PC-9 (cell line): ENCODE results near the gene LURAP1L. TPM values are rescaled to one million over a fixed set of nuclear protein-coding genes. Genes with fewer than 3 reads are reported as not detected.

ENCODE experiments used
- BruUV-seq: library from RNA; stranded (reverse); fragments of 400-500 nt; replicated peaks from 2 replicates; lab custom pipeline; 2021; lab: Mats Ljungman, UMichigan
- CTCF ChIA-PET: fragments of 300-600 bp; sonication (Branson Sonifier 250); formaldehyde crosslinking; loops from one replicate; lab custom pipeline; 2022; ENCODE audit warnings: antibody characterized with exemption; lab: Charles Lee
- POLR2A ChIA-PET: fragments of 300-600 bp; sonication (Branson Sonifier 250); formaldehyde crosslinking; loops from one replicate; lab custom pipeline; 2022; ENCODE audit warnings: antibody characterized with exemption; ENCODE audit not compliant: unreplicated experiment; lab: Charles Lee
- DNase-seq, 2 experiments: peaks; one replicate each; pipeline versions ENCODE4 v3.0.0 to v3.0.0-alpha.2; 2015 to 2022; ENCODE audit warnings: mixed read lengths in 1 of 2
- H2AFZ ChIP-seq: fragments of 200-600 bp; sonication (generic); 2 replicates; pipeline ENCODE4 v1.8.1; 2017; ENCODE audit warnings: antibody characterized with exemption
- H3F3A ChIP-seq: fragments of 200-600 bp; sonication (generic); 2 replicates; pipeline ENCODE4 v1.8.1; 2017; ENCODE audit warnings: antibody characterized with exemption, mild to moderate bottlenecking, low read depth; ENCODE audit not compliant: insufficient read depth
- H3K27ac ChIP-seq: fragments of 200-600 bp; sonication (generic); 2 replicates; pipeline ENCODE4 v1.6.1; 2016; ENCODE audit warnings: mixed run types
- H3K27me3 ChIP-seq: fragments of 200-600 bp; sonication (generic); 2 replicates; pipeline ENCODE4 v1.6.1; 2016; ENCODE audit warnings: low read depth, mixed run types; ENCODE audit not compliant: insufficient read depth
- H3K36me3 ChIP-seq: fragments of 200-600 bp; sonication (generic); 2 replicates; pipeline ENCODE4 v1.6.1; 2016; ENCODE audit warnings: low read depth, mixed run types
- H3K4me1 ChIP-seq: fragments of 200-600 bp; sonication (generic); replicated peaks from 2 replicates; pipeline ENCODE4 v1.6.1; 2016; ENCODE audit warnings: mixed run types; ENCODE audit not compliant: insufficient read depth
- H3K4me2 ChIP-seq: fragments of 200-600 bp; sonication (generic); 2 replicates; pipeline ENCODE4 v1.6.1; 2017; ENCODE audit warnings: mixed run types
- H3K4me3 ChIP-seq: fragments of 200-600 bp; sonication (generic); 2 replicates; pipeline ENCODE4 v1.6.1; 2016; ENCODE audit warnings: mixed run types
- H3K79me2 ChIP-seq: fragments of 200-600 bp; sonication (generic); 2 replicates; pipeline ENCODE4 v1.6.1; 2017; ENCODE audit warnings: low read depth, mixed run types
- H3K9me2 ChIP-seq: fragments of 200-600 bp; sonication (generic); 2 replicates; pipeline ENCODE4 v1.8.1; 2017; ENCODE audit warnings: mild to moderate bottlenecking; ENCODE audit not compliant: insufficient read depth
- H3K9me3 ChIP-seq: fragments of 200-600 bp; sonication (generic); 2 replicates; pipeline ENCODE4 v1.8.1; 2016; ENCODE audit warnings: low read depth; ENCODE audit not compliant: insufficient read depth
- H4K20me1 ChIP-seq: fragments of 200-600 bp; sonication (generic); 2 replicates; pipeline ENCODE4 v1.8.1; 2017; ENCODE audit not compliant: insufficient read depth
- EZH2 ChIP-seq: fragments of 200-600 bp; sonication (generic); IDR thresholded peaks from 2 replicates; pipeline ENCODE4 v1.8.0; 2017; ENCODE audit warnings: antibody characterized with exemption, low read depth
- intact Hi-C: fragments of 100-400 bp; cut with micrococcal nuclease; formaldehyde crosslinking; loops from one replicate; pipeline ENCODE4 v1.10.0; 2022; ENCODE audit not compliant: unreplicated experiment
- total RNA-seq: library from RNA; stranded (reverse); gene quantifications from 2 replicates; pipeline ENCODE4 v1.2.3, GENCODE V29; 2021
- TF ChIP-seq, protein P1 (sequence below): fragments of 200-600 bp; sonication (generic); conservative IDR thresholded peaks from 2 replicates; pipeline ENCODE4 v1.6.1; 2017; ENCODE audit warnings: mixed run types, antibody characterized with exemption, mild to moderate bottlenecking, moderate library complexity

Gene LURAP1L
- total RNA-seq, 1 experiment from 2014 or later: 4.1 TPM

GRCh38 chr9:12816656-12817101 lies 41.9 kb downstream of the LURAP1L start:
- intact Hi-C loops: loop anchor here (5.0 to 10.0 kb wide), 2 partner anchors 61 to 138 kb away; no protein-coding TSS in a partner anchor
- Histone ChIP-seq H3K27ac (peak overlapping the region; percentile 100), H3K4me2 (no peak overlapping the region)

GRCh38 chr9:12817702-12818101 lies 42.9 kb downstream of the LURAP1L start:
- Histone ChIP-seq H2AFZ (no peak overlapping the region), H3K27ac (peak overlapping the region; percentile 100), H3K9me2 (no peaks in the 10 kb centered on the region), H3K4me3 (no peak overlapping the region), H3K36me3 (no peaks in the 10 kb centered on the region), H3F3A (peaks cover 20% of the 10 kb centered on the region), H3K79me2 (no peaks in the 10 kb centered on the region), H3K27me3 (no peaks in the 10 kb centered on the region), H3K4me1 (peaks cover 33% of the 10 kb centered on the region), H3K4me2 (no peak overlapping the region), H3K9me3 (0 out of 2 replicates have a peak, but pooled peaks cover 3% of the 10 kb centered on the region), H4K20me1 (no peaks in the 10 kb centered on the region)
- intact Hi-C loops: loop anchor here (5.0 to 10.0 kb wide), 2 partner anchors 60 to 137 kb away; no protein-coding TSS in a partner anchor
- POLR2A ChIA-PET: no interaction called here
- TF ChIP-seq, protein P1, sequence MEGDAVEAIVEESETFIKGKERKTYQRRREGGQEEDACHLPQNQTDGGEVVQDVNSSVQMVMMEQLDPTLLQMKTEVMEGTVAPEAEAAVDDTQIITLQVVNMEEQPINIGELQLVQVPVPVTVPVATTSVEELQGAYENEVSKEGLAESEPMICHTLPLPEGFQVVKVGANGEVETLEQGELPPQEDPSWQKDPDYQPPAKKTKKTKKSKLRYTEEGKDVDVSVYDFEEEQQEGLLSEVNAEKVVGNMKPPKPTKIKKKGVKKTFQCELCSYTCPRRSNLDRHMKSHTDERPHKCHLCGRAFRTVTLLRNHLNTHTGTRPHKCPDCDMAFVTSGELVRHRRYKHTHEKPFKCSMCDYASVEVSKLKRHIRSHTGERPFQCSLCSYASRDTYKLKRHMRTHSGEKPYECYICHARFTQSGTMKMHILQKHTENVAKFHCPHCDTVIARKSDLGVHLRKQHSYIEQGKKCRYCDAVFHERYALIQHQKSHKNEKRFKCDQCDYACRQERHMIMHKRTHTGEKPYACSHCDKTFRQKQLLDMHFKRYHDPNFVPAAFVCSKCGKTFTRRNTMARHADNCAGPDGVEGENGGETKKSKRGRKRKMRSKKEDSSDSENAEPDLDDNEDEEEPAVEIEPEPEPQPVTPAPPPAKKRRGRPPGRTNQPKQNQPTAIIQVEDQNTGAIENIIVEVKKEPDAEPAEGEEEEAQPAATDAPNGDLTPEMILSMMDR: no peak
- no peak for TF ChIP-seq EZH2
- no TSS peak for BruUV-seq
- CTCF ChIA-PET: interaction anchor here (0.7 to 1.1 kb wide), 4 partner anchors 13 to 148 kb away, joined by 3 to 9 read pairs (median 5); no protein-coding TSS in a partner anchor
- peak; percentile 41 to 58 for DNase-seq

More at GRCh38 chr9:12816656-12817101, 41.9 kb downstream of the LURAP1L start:
- Histone ChIP-seq H3K36me3 (no peaks in the 10 kb centered on the region), H3K27me3 (no peaks in the 10 kb centered on the region), H4K20me1 (no peaks in the 10 kb centered on the region), H3K9me2 (no peaks in the 10 kb centered on the region), H3K4me3 (no peak overlapping the region), H3K79me2 (no peaks in the 10 kb centered on the region), H2AFZ (no peak overlapping the region), H3K9me3 (0 out of 2 replicates have a peak, but pooled peaks cover 7% of the 10 kb centered on the region), H3F3A (peaks cover 20% of the 10 kb centered on the region), H3K4me1 (peaks cover 33% of the 10 kb centered on the region)
- CTCF ChIA-PET: interaction anchor here (1.0 kb wide), 1 partner anchor 41 kb away, joined by 3 read pairs; no protein-coding TSS in a partner anchor
- no peak for TF ChIP-seq EZH2
- BruUV-seq: no TSS peak
- POLR2A ChIA-PET: interaction anchor here (0.5 kb wide), 1 partner anchor 40 kb away, joined by 4 read pairs; no protein-coding TSS in a partner anchor
- DNase-seq: no peak

GRCh38 chr9:12818431-12819000 lies 43.7 kb downstream of the LURAP1L start:
- H3K4me1 ChIP-seq: peaks cover 30% of the 10 kb centered on the region
- no peaks in the 10 kb centered on the region for H3K79me2 ChIP-seq
- H3K4me2 ChIP-seq: no peak overlapping the region
- POLR2A ChIA-PET: interaction anchor here (0.6 to 0.7 kb wide), 2 partner anchors 30 to 41 kb away, joined by 3 to 5 read pairs; no protein-coding TSS in a partner anchor
- H3K9me3 ChIP-seq: 0 out of 2 replicates have a peak, but pooled peaks cover 3% of the 10 kb centered on the region
- no TSS peak for BruUV-seq
- peaks cover 13% of the 10 kb centered on the region for H3F3A ChIP-seq
- no peaks in the 10 kb centered on the region for H3K9me2 ChIP-seq
- no peaks in the 10 kb centered on the region for H4K20me1 ChIP-seq
- intact Hi-C loops: loop anchor here (5.0 to 10.0 kb wide), 2 partner anchors 59 to 136 kb away; no protein-coding TSS in a partner anchor
- no peaks in the 10 kb centered on the region for H3K27me3 ChIP-seq
- no peak for DNase-seq
- no peak overlapping the region for H2AFZ ChIP-seq
- CTCF ChIA-PET: interaction anchor here (0.6 to 1.1 kb wide), 5 partner anchors 12 to 162 kb away, joined by 3 to 9 read pairs (median 6); no protein-coding TSS in a partner anchor
- TF ChIP-seq EZH2: no peak
- TF ChIP-seq, protein P1: no peak
- H3K27ac ChIP-seq: peak overlapping the region; percentile 100
- H3K4me3 ChIP-seq: no peak overlapping the region
- H3K36me3 ChIP-seq: no peaks in the 10 kb centered on the region
